IMR-90 (cell line): Measurements from ENCODE around the gene ADAMTSL2. TPM values are rescaled to one million over a fixed set of nuclear protein-coding genes. Genes with fewer than 3 reads are reported as not detected.

Experiments
- ATAC-seq: fragments of 200-7000 bp; cut with Tn5 transposase; 2 replicates; pipeline ENCODE4 v1.9.1; 2020; ENCODE audit warnings: low read depth, mild to moderate bottlenecking, moderate library complexity
- BruUV-seq: library from RNA; stranded (reverse); fragments of 400-500 nt; replicated peaks from 2 replicates; lab custom pipeline; 2021; lab: Mats Ljungman, UMichigan
- CTCF ChIA-PET: fragments of 300-600 bp; formaldehyde crosslinking; extraction: SDS; loops from one replicate; lab custom pipeline; 2021; ENCODE audit warnings: antibody characterized with exemption; lab: Yijun Ruan, JAX
- POLR2A ChIA-PET: fragments of 300-600 bp; sonication (Branson Sonifier 250); formaldehyde crosslinking; loops from one replicate; lab custom pipeline; 2022; ENCODE audit warnings: antibody characterized with exemption; ENCODE audit not compliant: unreplicated experiment; lab: Charles Lee
- DNase-seq: peaks from one replicate; pipeline ENCODE4 v3.0.0; 2013
- H2AFZ ChIP-seq: replicated peaks from 2 replicates; pipeline ENCODE3; 2013; ENCODE audit warnings: low read length, mild to moderate bottlenecking; ENCODE audit not compliant: poor library complexity
- H2AK5ac ChIP-seq: 2 replicates; pipeline ENCODE4 v1.6.1; 2013; ENCODE audit warnings: low read depth, low read length, inconsistent platforms
- H2AK9ac ChIP-seq: replicated peaks from 2 replicates; pipeline ENCODE3; 2013; ENCODE audit warnings: mild to moderate bottlenecking, low read depth, low read length, moderate library complexity; ENCODE audit not compliant: poor library complexity
- H2BK120ac ChIP-seq: 2 replicates; pipeline ENCODE4 v1.6.1; 2013; ENCODE audit warnings: low read depth, low read length, inconsistent platforms
- H2BK15ac ChIP-seq: 3 replicates; pipeline ENCODE4 v1.6.1; 2013; ENCODE audit warnings: low read depth, low read length, inconsistent platforms
- H2BK20ac ChIP-seq: 2 replicates; pipeline ENCODE4 v1.6.1; 2013; ENCODE audit warnings: low read depth, mild to moderate bottlenecking, inconsistent platforms, low read length, moderate library complexity
- H2BK5ac ChIP-seq: 2 replicates; pipeline ENCODE4 v1.6.1; 2013; ENCODE audit warnings: mild to moderate bottlenecking, low read depth, low read length, inconsistent platforms; ENCODE audit not compliant: poor library complexity, severe bottlenecking
- H3K14ac ChIP-seq: replicated peaks from 2 replicates; pipeline ENCODE4 v1.6.1; 2013; ENCODE audit warnings: low read depth, low read length, inconsistent platforms
- H3K18ac ChIP-seq: 2 replicates; pipeline ENCODE4 v1.6.1; 2013; ENCODE audit warnings: low read depth, low read length, control low read depth
- H3K23ac ChIP-seq: 2 replicates; pipeline ENCODE4 v1.6.1; 2013; ENCODE audit warnings: low read depth, low read length, inconsistent platforms
- H3K27ac ChIP-seq: 2 replicates; pipeline ENCODE4 v1.5.1; 2013; ENCODE audit warnings: mild to moderate bottlenecking, control low read depth, low read length; ENCODE audit not compliant: insufficient read depth
- H3K27me3 ChIP-seq: 2 replicates; pipeline ENCODE4 v1.6.1; 2013; ENCODE audit warnings: low read length; ENCODE audit not compliant: control insufficient read depth, insufficient read depth
- H3K36me3 ChIP-seq: 2 replicates; pipeline ENCODE4 v1.6.1; 2013; ENCODE audit warnings: low read length, mixed read lengths; ENCODE audit not compliant: control insufficient read depth, insufficient read depth
- H3K4ac ChIP-seq: 2 replicates; pipeline ENCODE4 v1.6.1; 2013; ENCODE audit warnings: low read depth, low read length, inconsistent platforms
- H3K4me1 ChIP-seq: 2 replicates; pipeline ENCODE4 v1.6.1; 2013; ENCODE audit warnings: low read length, mixed read lengths; ENCODE audit not compliant: control insufficient read depth, insufficient read depth
- H3K4me2 ChIP-seq: 2 replicates; pipeline ENCODE4 v1.6.1; 2013; ENCODE audit warnings: low read depth, mild to moderate bottlenecking, control low read depth, low read length, moderate library complexity
- H3K4me3 ChIP-seq: 2 replicates; pipeline ENCODE4 v1.5.1; 2013; ENCODE audit warnings: low read depth, mild to moderate bottlenecking, control low read depth, low read length, moderate library complexity; ENCODE audit not compliant: insufficient read depth
- H3K56ac ChIP-seq: 2 replicates; pipeline ENCODE4 v1.6.1; 2013; ENCODE audit warnings: low read length, inconsistent platforms; ENCODE audit not compliant: insufficient read depth; ENCODE audit errors: extremely low read depth
- H3K79me1 ChIP-seq, 2 experiments: 2 replicates each; pipeline ENCODE4 v1.6.1; 2013; ENCODE audit warnings: low read length in 2 of 2, inconsistent platforms in 1 of 2, low read depth in 1 of 2
- H3K9ac ChIP-seq: 2 replicates; pipeline ENCODE4 v1.6.1; 2013; ENCODE audit warnings: low read depth, low read length, control low read depth
- H3K9me1 ChIP-seq: 2 replicates; pipeline ENCODE4 v1.6.1; 2013; ENCODE audit warnings: low read length, inconsistent platforms; ENCODE audit not compliant: insufficient read depth
- H3K9me3 ChIP-seq: 2 replicates; pipeline ENCODE4 v1.6.1; 2013; ENCODE audit warnings: low read length; ENCODE audit not compliant: control insufficient read depth, insufficient read depth
- H4K20me1 ChIP-seq: 2 replicates; pipeline ENCODE4 v1.6.1; 2013; ENCODE audit warnings: low read length, inconsistent platforms; ENCODE audit not compliant: insufficient read depth
- H4K5ac ChIP-seq: 2 replicates; pipeline ENCODE4 v1.6.1; 2013; ENCODE audit warnings: mild to moderate bottlenecking, low read depth, low read length, control low read depth
- H4K8ac ChIP-seq, 2 experiments: 2 replicates each; pipeline ENCODE4 v1.6.1; 2013; ENCODE audit warnings: low read depth in 2 of 2, low read length in 2 of 2, control low read depth in 1 of 2, inconsistent platforms in 1 of 2
- H4K91ac ChIP-seq: 2 replicates; pipeline ENCODE4 v1.6.1; 2013; ENCODE audit warnings: low read depth, low read length, inconsistent platforms; ENCODE audit not compliant: insufficient read depth
- CEBPB ChIP-seq: IDR thresholded peaks from 2 replicates; pipeline ENCODE4 v1.6.1; 2012; ENCODE audit warnings: low read depth, low read length, improper control_type of control experiment
- CHD1 ChIP-seq: IDR thresholded peaks from 2 replicates; pipeline ENCODE4 v1.6.1; 2012; ENCODE audit warnings: low read depth, low read length, improper control_type of control experiment
- FOS ChIP-seq: fragments of 150-350 bp; IDR thresholded peaks from 2 replicates; pipeline ENCODE4 v1.6.1; 2016; ENCODE audit warnings: low read depth, low read length
- MAFK ChIP-seq: IDR thresholded peaks from 2 replicates; pipeline ENCODE4 v1.6.1; 2012; ENCODE audit warnings: low read depth, low read length, improper control_type of control experiment
- MAZ ChIP-seq: IDR thresholded peaks from 2 replicates; pipeline ENCODE4 v1.6.1; 2012; ENCODE audit warnings: low read depth, mild to moderate bottlenecking, low read length, improper control_type of control experiment, moderate library complexity, borderline replicate concordance
- MXI1 ChIP-seq: IDR thresholded peaks from 2 replicates; pipeline ENCODE4 v1.6.1; 2012; ENCODE audit warnings: low read depth, mild to moderate bottlenecking, low read length, moderate library complexity, borderline replicate concordance
- NFE2L2 ChIP-seq: fragments of 150-350 bp; IDR thresholded peaks from 2 replicates; pipeline ENCODE4 v1.6.1; 2016; ENCODE audit warnings: low read depth, mild to moderate bottlenecking, low read length
- POLR2A ChIP-seq: IDR thresholded peaks from 2 replicates; pipeline ENCODE4 v1.6.1; 2012; ENCODE audit warnings: mild to moderate bottlenecking, low read depth, low read length
- RAD21 ChIP-seq: IDR thresholded peaks from 2 replicates; pipeline ENCODE4 v1.6.1; 2012; ENCODE audit warnings: low read length, improper control_type of control experiment
- RCOR1 ChIP-seq: IDR thresholded peaks from 2 replicates; pipeline ENCODE4 v1.6.1; 2012; ENCODE audit warnings: mild to moderate bottlenecking, low read length, improper control_type of control experiment; ENCODE audit not compliant: insufficient replicate concordance
- RFX5 ChIP-seq: IDR thresholded peaks from 2 replicates; pipeline ENCODE4 v1.8.0; 2012; ENCODE audit warnings: low read depth, mild to moderate bottlenecking, low read length, moderate library complexity
- SMC3 ChIP-seq: fragments of 150-350 bp; IDR thresholded peaks from 2 replicates; pipeline ENCODE4 v1.6.1; 2016; ENCODE audit warnings: low read depth, mild to moderate bottlenecking, antibody characterized with exemption, low read length, moderate library complexity
- USF2 ChIP-seq: fragments of 150-350 bp; IDR thresholded peaks from 2 replicates; pipeline ENCODE4 v1.6.1; 2017; ENCODE audit warnings: mild to moderate bottlenecking, antibody characterized with exemption, low read length, low read depth
- WGBS, 2 experiments: methylation state at CpG; one replicate each; pipeline versions ENCODE4 v1.1.5 to v1.1.7; 2013; ENCODE audit warnings: missing lambda C conversion rate in 2 of 2; ENCODE audit not compliant: insufficient read length in 1 of 2; ENCODE audit errors: extremely low coverage in 2 of 2; 5-methylcytosine and 5-hydroxymethylcytosine counted together
- dilution Hi-C: fragments of 300-500 bp; cut with HindIII; formaldehyde crosslinking; loops from one replicate; pipeline ENCODE4 v1.14.3; 2018; ENCODE audit warnings: low sequenced_read_pairs; ENCODE audit not compliant: unreplicated experiment
- in situ Hi-C: fragments of 300-500 bp; cut with MboI; formaldehyde crosslinking; loops from 3 replicates; pipeline ENCODE4 v1.14.3; 2019; ENCODE audit warnings: low sequenced_read_pairs, inconsistent platforms, mixed read lengths
- intact Hi-C: fragments of 100-400 bp; cut with micrococcal nuclease; formaldehyde crosslinking; loops from 2 replicates; pipeline ENCODE4 v1.10.0; 2022
- polyA plus RNA-seq, 3 experiments: library from polyadenylated mRNA; depleted of rRNA; stranded (reverse); fragments of >200 nt; gene quantifications; 2 replicates each; pipeline ENCODE4 v1.2.3, GENCODE V29; 2012; ENCODE audit warnings: low replicate concordance in 1 of 3
- total RNA-seq: library from RNA; depleted of rRNA; stranded (reverse); fragments of >200 nt; gene quantifications from 2 replicates; pipeline ENCODE4 v1.2.3, GENCODE V29; 2012
- TF ChIP-seq, protein P1 (sequence below): fragments of 150-350 bp; IDR thresholded peaks from 2 replicates; pipeline ENCODE4 v1.6.1; 2016; ENCODE audit warnings: low read depth, mild to moderate bottlenecking, low read length, moderate library complexity, borderline replicate concordance
- TF ChIP-seq, protein P2 (sequence below): conservative IDR thresholded peaks from 2 replicates; pipeline ENCODE4 v1.5.1; 2012; ENCODE audit warnings: mild to moderate bottlenecking, low read depth, low read length, improper control_type of control experiment

The ADAMTSL2 gene
- total and polyA plus RNA-seq, 2 of the 4 experiments (the other 2 are of a cell fraction) = not detected

DNA sequence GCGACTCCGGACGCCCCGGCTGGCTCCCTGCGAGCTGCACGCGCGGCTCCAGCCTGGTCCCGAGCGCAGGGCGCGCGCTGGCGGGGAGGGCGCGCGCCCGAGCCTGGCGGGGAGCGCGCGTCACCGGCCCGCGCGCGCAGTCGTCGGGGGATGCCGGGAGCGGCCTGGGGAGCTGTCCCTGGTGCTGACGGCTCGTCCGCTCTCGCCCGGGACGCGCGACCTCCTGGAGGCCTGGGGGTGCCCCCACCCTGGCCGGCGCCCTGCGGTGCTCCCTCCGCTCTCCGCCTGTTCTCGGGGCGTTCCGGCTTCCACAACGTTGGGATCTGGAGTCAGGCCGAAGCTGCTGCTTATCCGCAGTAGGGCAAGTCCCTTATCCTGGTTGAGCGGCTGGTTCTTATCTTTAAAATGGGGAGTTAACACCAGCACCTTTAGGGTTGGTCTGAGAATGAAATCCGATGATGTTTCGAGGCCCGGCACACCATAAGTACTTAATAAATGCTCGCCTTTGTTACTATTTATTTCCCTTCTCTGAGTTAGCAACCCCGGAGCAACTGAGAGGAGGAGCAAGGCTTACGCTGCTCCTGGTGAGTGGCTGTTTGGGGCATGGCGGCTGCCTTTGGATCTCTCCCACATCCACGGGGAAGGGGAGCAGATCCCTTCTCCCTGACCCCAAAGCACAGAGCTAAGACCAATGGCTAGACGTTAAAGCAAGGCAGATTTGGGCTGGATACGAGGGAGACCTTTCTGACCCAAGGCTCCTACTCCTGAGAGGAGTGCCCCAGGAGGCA lies 75.0 kb downstream of the ADAMTSL2 start, which contains the start of gene FAM163B:
Gene FAM163B (minus strand): TSS at position 79 of the 788 bp plus-strand sequence. CDS start 29,166 bp downstream, outside the sequence.
- 14% methylated on average over 16 of the region's 61 CpGs; no CpG with 5 or more reads in 1 of the 2 experiments for WGBS, 2 experiments
- POLR2A ChIA-PET = no interaction called here
- no peak within 1 kb of the TSS for H3K4me2 ChIP-seq
- TF ChIP-seq RAD21 (no peak), NFE2L2 (no peak), CEBPB (no peak), CHD1 (no peak), MAZ (peak; percentile 42; the same call in 1 of the 2 replicates), FOS (no peak), USF2 (no peak), MAFK (no peak), RCOR1 (no peak), MXI1 (peak; percentile 44; the same call in 1 of the 2 replicates), POLR2A (no peak), SMC3 (0 out of 2 replicates have a peak, but pooled peaks have one; percentile 2), RFX5 (no peak)
- TF ChIP-seq, protein P1, sequence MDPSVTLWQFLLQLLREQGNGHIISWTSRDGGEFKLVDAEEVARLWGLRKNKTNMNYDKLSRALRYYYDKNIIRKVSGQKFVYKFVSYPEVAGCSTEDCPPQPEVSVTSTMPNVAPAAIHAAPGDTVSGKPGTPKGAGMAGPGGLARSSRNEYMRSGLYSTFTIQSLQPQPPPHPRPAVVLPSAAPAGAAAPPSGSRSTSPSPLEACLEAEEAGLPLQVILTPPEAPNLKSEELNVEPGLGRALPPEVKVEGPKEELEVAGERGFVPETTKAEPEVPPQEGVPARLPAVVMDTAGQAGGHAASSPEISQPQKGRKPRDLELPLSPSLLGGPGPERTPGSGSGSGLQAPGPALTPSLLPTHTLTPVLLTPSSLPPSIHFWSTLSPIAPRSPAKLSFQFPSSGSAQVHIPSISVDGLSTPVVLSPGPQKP = no peak
- TF ChIP-seq, protein P2, sequence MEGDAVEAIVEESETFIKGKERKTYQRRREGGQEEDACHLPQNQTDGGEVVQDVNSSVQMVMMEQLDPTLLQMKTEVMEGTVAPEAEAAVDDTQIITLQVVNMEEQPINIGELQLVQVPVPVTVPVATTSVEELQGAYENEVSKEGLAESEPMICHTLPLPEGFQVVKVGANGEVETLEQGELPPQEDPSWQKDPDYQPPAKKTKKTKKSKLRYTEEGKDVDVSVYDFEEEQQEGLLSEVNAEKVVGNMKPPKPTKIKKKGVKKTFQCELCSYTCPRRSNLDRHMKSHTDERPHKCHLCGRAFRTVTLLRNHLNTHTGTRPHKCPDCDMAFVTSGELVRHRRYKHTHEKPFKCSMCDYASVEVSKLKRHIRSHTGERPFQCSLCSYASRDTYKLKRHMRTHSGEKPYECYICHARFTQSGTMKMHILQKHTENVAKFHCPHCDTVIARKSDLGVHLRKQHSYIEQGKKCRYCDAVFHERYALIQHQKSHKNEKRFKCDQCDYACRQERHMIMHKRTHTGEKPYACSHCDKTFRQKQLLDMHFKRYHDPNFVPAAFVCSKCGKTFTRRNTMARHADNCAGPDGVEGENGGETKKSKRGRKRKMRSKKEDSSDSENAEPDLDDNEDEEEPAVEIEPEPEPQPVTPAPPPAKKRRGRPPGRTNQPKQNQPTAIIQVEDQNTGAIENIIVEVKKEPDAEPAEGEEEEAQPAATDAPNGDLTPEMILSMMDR = no peak

More for the DNA sequence above, 75.0 kb downstream of the ADAMTSL2 start, which contains the start of gene FAM163B:
- no peak within 1 kb of the TSS for H2AFZ ChIP-seq
- no peak within 1 kb of the TSS for H4K8ac ChIP-seq
- H2AK9ac ChIP-seq = no peak within 1 kb of the TSS
- CTCF ChIA-PET = interaction anchor here (1.7 kb wide), 1 partner anchor 9 kb away, joined by 7 read pairs; no protein-coding TSS in a partner anchor
- H3K79me1 ChIP-seq = no peaks in the 10 kb centered on the region
- H4K91ac ChIP-seq = no peak within 1 kb of the TSS
- no peak within 1 kb of the TSS for H3K9ac ChIP-seq
- no peaks in the 10 kb centered on the region for H4K20me1 ChIP-seq
- H2BK120ac ChIP-seq = no peak within 1 kb of the TSS
- peak; percentile 22 for DNase-seq
- H2BK20ac ChIP-seq = no peak within 1 kb of the TSS
- in situ Hi-C loops = no loop called here
- ATAC-seq = peak; percentile 97
- H3K4me3 ChIP-seq = no peak within 1 kb of the TSS
- H2BK15ac ChIP-seq = no peak within 1 kb of the TSS
- no peaks in the 10 kb centered on the region for H3K36me3 ChIP-seq
- no peak within 1 kb of the TSS for H3K18ac ChIP-seq
- H3K27me3 ChIP-seq = peaks cover 66% of the 10 kb centered on the region
- no peak within 1 kb of the TSS for H3K27ac ChIP-seq
- no peak within 1 kb of the TSS for H3K4ac ChIP-seq
- H3K4me1 ChIP-seq = no peaks in the 10 kb centered on the region
- H3K14ac ChIP-seq = no peak within 1 kb of the TSS
- BruUV-seq = no TSS peak
- H3K56ac ChIP-seq = no peak within 1 kb of the TSS
- H4K5ac ChIP-seq = no peak within 1 kb of the TSS
- H3K23ac ChIP-seq = no peak within 1 kb of the TSS
- intact Hi-C loops = loop anchor here (10.0 kb wide), 1 partner anchor 115 kb away; no protein-coding TSS in a partner anchor
- no peaks in the 10 kb centered on the region for H3K9me1 ChIP-seq
- no peak within 1 kb of the TSS for H2BK5ac ChIP-seq
- no peak within 1 kb of the TSS for H2AK5ac ChIP-seq
- H3K9me3 ChIP-seq = no peaks in the 10 kb centered on the region
- dilution Hi-C loops = no loop called here
